ACHN (cell line): ENCODE data around the gene SEL1L2.
A peak's percentile ranks its signal among the peaks of the same experiment; 100 is the strongest.
"Not testable (repeated sequence)": the region's sequence is repeated elsewhere in the genome, so short reads cannot be mapped to it uniquely, and the experiment has no call there.

Experiments used
- DNase-seq: peaks from one replicate; pipeline ENCODE4 v3.0.0-alpha.2; 2015
- in situ Hi-C: cut with HindIII; loops from 2 replicates; pipeline ENCODE4 v1.10.0; 2017; ENCODE audit warnings: low sequenced_read_pairs, low pct_ligation_motif_present, low pct_unique_long_range_greater_than_20kb

The SEL1L2 gene, protein sequence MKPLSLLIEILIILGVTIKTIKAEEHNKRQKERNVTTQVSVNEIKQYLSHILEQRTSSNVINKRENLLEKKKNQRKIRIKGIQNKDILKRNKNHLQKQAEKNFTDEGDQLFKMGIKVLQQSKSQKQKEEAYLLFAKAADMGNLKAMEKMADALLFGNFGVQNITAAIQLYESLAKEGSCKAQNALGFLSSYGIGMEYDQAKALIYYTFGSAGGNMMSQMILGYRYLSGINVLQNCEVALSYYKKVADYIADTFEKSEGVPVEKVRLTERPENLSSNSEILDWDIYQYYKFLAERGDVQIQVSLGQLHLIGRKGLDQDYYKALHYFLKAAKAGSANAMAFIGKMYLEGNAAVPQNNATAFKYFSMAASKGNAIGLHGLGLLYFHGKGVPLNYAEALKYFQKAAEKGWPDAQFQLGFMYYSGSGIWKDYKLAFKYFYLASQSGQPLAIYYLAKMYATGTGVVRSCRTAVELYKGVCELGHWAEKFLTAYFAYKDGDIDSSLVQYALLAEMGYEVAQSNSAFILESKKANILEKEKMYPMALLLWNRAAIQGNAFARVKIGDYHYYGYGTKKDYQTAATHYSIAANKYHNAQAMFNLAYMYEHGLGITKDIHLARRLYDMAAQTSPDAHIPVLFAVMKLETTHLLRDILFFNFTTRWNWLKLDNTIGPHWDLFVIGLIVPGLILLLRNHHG

GRCh38 chr20:13990465-13990864 lies at the start of gene SEL1L2:
Gene SEL1L2 (minus strand): TSS chr20:13990614. CDS start chr20:13990534, 80 bp downstream.
- in situ Hi-C loops, result no loop called here
- no peak for DNase-seq

DNA sequence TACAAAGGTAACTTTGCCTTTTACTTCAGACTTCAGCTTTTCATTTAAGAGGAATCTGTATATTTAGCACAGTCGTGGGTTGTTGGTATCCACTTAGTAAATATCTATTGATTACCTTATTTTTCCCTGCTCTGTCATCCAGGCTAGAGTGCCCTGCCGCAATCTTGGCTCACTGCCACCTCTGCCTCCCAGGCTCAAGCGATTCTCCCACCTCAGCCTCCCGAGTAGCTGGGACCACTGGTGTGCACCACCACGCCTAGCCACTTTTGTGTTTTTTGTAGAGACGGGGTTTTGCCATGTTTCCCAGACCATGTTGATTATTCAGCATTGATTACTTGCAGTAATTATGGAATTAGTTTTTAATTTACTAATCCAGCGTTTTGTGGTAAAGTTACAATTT lies 46.2 kb upstream of the SEL1L2 start:
- in situ Hi-C loops, result no loop called here
- no peak for DNase-seq

GRCh38 chr20:14033310-14033709 lies 42.9 kb upstream of the SEL1L2 start:
- DNase-seq, result no peak
- in situ Hi-C loops, result no loop called here

GRCh38 chr20:14030991-14031390 lies 40.6 kb upstream of the SEL1L2 start:
- no peak for DNase-seq
- in situ Hi-C loops, result no loop called here

DNA sequence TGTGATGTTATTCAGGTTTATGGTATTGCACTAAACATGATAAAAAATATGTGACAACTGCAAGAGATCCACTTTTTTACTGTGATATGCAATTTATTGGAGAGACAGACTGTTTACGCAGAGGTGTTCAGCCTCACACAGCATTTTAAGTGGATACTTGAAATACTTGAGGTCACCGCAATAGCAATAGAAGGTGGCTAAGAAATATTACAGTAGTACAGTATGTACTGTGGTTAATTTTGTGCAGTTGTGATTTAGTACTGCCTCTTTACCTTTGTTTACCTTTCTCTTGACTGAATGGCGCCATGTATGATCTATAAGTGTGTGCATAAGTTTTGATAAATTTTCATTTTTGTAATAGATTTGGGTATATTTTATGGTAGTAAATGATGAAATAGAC lies 22.3 kb upstream of the SEL1L2 start:
- in situ Hi-C loops, result no loop called here
- DNase-seq, result no peak

DNA sequence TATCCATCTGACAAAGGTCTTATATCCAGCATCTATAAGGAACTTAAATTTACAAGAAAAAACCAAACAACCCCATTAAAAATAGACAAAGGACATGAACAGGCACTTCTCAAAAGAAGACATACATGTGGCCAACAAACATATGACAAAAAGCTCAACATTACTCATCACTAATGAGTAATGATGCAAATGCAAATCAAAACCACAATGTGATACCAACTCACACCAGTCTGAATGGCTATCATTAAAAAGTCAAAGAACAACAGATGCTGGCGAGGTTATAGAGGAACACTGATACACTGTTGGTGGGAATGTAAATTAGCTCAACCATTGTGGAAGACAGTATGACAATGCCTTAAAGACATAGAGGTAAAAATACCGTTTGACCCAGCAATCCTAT lies 18.8 kb upstream of the SEL1L2 start:
- in situ Hi-C loops, result no loop called here
- DNase-seq, result no peak

DNA sequence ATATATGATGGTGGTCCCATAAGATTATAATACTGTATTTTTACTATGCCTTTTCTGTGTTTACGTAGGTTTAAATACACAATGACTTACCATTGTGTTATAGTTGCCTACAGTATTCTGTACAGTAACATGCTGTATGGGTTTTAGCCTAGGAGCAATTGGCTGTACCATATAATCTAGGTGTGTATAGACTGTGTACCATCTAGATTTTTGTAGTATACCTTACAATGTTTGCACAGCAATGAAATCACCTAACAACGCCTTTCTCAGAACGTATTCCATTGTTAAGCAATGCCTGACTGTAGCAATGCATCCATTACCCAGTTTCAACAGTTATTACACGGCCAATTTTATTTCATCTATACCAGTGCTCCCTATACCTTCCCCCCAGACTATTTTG lies 15.6 kb upstream of the SEL1L2 start:
- no peak for DNase-seq
- in situ Hi-C loops, result no loop called here

DNA sequence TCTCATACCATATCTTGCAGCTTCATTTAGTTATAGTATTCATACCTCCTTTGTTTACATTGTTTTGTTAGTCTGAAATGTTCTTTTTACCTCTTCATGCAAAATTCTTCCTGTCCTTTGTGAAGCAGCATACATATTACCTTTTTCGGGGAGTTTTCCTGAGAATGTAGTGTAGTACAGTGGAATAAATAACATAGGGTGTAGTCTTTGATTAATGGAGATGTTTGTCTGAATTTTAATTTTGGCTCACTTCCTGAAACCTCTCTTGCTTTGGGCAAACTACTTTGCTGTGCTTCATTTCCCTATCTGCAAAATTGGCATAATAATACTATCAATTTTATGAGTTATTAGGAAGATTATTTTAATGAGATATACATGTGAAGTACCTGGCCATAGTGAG lies 10.5 kb upstream of the SEL1L2 start:
- DNase-seq, result no peak
- in situ Hi-C loops, result no loop called here

GRCh38 chr20:13996265-13996664 lies 5.9 kb upstream of the SEL1L2 start:
- no peak for DNase-seq
- in situ Hi-C loops, result no loop called here

GRCh38 chr20:13995841-13996240 lies 5.4 kb upstream of the SEL1L2 start:
- peak; percentile 5 for DNase-seq
- in situ Hi-C loops, result no loop called here

DNA sequence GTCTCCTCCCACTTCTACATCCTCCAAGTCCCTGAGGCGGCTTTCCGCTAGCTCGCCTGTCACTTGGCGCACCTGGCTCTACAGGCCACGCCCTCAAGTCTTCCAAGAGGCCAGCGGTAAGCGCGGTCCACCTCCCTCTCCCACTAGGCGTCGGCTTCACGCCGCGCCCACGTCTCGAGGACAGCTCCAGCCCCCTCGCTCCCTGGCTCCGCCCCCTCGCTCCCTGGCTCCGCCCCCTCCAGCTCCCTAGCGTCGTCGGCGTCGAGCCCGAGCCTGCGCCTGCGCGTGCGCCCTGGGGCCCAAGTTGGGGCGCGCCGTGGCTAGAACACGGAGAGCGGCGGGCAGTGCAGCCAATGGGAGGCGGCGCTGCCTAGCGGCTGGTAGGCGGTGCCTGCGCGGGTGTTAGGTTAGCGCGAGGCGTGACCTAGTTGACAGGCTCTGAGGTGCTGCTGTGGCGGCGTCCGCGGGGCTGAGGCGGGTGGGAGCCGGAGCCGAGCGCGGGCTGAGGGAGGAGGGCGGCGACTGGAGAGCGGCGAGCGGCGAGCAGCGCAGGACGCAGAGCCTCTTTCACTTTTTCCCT lies 4.8 kb upstream of the SEL1L2 start, which contains the start of gene MACROD2:
TSS of gene MACROD2 (plus strand) at position 431 of the 580 bp plus-strand sequence.
- in situ Hi-C loops, result no loop called here
- DNase-seq, result peak; percentile 88

DNA sequence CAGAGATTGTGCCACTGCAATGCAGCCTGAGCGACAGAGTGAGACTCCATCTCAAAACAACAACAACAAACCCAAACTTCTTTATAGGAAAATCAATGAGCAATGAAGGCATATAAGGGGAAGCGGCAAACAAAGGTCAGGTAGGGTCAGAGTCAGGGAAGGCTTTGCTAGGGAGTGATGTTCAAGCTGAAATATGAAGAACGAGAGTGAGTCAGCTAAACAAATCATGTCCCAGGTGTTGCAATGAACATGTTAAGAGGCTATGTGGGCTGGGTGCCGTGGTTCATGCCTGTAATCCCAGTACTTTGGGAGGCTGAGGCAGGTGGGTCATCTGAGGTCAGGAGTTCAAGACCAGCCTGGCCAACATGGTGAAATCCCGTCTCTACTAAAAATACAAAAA lies 1.5 kb upstream of the SEL1L2 start:
- DNase-seq, in situ Hi-C loops: not testable (repeated sequence)

DNA sequence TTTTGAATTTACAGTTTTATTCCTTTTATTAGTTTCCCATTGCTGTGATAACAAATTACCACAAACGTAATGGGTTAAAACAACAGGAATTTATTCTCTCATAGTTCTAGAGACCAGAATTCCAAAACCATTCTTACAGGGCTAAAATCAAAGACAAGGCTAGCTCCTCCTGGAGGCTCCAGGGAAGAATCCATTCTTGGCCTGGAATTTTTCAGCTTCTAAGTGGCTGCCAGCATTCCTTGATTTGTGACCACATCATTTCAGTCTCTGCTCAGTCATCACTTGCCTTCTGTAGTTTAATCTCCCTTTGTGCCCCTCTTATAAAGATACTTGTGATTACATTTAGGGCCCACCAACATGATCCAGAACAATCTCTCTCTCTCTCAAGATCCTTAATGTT lies 897 bp upstream of the SEL1L2 start:
- in situ Hi-C loops, result no loop called here
- DNase-seq, result no peak

- in situ Hi-C loops, result no loop called here
- no peak for DNase-seq
Measured at GRCh38 chr20:13984211-13984610, 6.2 kb downstream of the SEL1L2 start.

GRCh38 chr20:13960525-13960924 lies 29.9 kb downstream of the SEL1L2 start:
- no peak for DNase-seq
- in situ Hi-C loops, result no loop called here

DNA sequence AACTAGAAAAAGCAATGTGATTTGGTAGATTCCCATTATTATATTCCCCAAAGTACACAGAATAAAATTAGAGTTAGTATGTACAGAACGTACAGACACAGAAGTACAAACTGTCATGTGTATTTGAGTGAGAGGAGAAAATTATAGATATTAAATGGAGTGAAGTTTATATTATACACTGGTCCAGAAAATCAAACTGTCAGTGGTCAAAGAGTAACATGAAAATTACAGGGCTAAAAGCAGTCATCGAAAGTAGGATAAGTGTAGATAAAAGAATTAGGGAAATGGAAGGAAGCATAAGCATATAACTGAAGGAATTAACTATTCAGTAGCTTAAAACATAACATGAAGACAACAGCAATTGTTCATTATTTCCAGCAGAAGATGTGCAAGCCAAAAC lies 30.3 kb downstream of the SEL1L2 start:
- in situ Hi-C loops, result no loop called here
- DNase-seq, result no peak

DNA sequence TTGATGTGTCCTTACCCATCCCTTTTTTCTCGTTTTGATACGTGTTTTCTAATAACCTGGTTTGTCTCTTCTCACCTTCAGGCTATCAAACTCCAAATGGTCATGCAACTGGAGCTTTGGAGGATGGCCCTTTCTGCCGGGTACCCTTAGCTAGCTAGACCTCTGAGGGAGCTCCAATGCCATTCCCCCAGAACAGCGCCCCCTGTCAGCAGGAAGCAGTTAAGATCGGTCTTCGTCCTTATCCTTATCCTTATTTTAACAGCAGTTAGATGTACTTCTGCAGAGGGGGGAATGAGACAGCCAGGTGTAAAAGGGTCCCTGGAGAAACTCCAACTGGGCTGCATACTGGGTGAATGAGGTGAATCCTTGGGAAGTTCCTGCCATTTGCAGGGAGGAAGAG lies 37.2 kb downstream of the SEL1L2 start:
- DNase-seq, result peak; percentile 1
- in situ Hi-C loops, result no loop called here

DNA sequence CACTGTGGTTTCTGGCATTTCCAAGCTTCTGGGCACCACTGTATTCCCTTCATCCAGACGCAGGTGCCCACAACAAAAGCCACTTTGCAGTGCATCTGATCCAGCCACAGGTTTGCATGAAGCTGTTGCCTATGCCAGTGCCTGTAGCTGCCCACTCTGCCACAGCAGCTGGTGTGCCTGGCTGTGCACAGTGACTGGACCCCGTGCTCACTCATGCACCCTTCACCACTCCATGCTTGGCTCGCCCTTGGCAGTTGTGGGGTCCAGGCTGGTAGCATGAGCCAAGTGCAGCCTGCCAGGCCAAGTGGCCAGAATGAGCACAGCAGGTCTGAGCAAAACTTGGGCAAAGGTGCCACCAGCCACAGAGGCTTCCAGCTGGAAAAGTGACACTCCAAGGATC lies 42.7 kb downstream of the SEL1L2 start:
- no peak for DNase-seq
- in situ Hi-C loops, result no loop called here

DNA sequence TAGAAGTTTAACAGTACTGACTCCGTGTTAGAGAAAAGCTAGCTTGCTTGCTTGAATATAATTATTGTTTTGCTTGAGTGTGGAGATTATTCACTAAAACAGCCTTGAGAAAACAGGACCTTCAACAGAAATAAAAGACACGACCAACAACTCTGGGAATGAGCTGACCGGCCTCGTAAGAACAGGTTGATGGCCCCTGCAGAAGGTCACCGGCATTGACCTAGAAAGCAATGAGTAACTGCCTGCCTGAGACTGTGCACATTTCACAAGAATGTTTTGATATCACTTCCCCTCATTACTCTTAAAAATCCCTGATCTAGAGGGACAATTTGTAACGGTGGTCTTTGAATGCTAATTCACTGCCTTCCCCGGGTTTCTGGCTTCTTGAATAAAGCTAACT lies 49.4 kb downstream of the SEL1L2 start:
- no peak for DNase-seq
- in situ Hi-C loops, result no loop called here
